Stimulated activated effector memory CD8-positive, alpha-beta T cell treated with anti-CD3 and anti-CD28 coated beads, Interleukin-12 subunit alpha, Interleukin-12 subunit beta, amount 100 ng/mL, for 72 hours (primary cell): ENCODE results near the gene CYP2C9.

ENCODE experiments used
- ATAC-seq: fragments of 150-1000 bp; cut with Tn5 transposase; 2 replicates; pipeline ENCODE4 v1.10.0; 2021
- DNase-seq, 2 donors: peaks; one replicate each; pipeline ENCODE4 v3.0.0; 2021 to 2022; ENCODE audit warnings: low spot score in 2 of 2
- H3K27ac Mint-ChIP-seq: one replicate; pipeline ENCODE4 v1.8.0; 2022; ENCODE audit warnings: mild to moderate bottlenecking, mixed read lengths
- H3K36me3 Mint-ChIP-seq: one replicate; pipeline ENCODE4 v1.8.0; 2022; ENCODE audit warnings: mild to moderate bottlenecking, mixed read lengths
- H3K4me1 Mint-ChIP-seq: one replicate; pipeline ENCODE4 v1.8.0; 2022; ENCODE audit warnings: mixed read lengths
- H3K4me3 Mint-ChIP-seq: one replicate; pipeline ENCODE4 v1.8.0; 2022; ENCODE audit warnings: mild to moderate bottlenecking, mixed read lengths
- H3K9me3 Mint-ChIP-seq: one replicate; pipeline ENCODE4 v1.8.0; 2022; ENCODE audit warnings: mixed read lengths

The CYP2C9 gene

GRCh38 chr10:94992811-94993210, 54.4 kb downstream of the CYP2C9 start:
- ATAC-seq (no peak), DNase-seq (no peak)
- Mint-ChIP-seq H3K4me1 (no peaks in the 10 kb centered on the region), H3K9me3 (peaks cover 22% of the 10 kb centered on the region), H3K4me3 (no peak overlapping the region), H3K27ac (no peak overlapping the region), H3K36me3 (no peaks in the 10 kb centered on the region)

GRCh38 chr10:94997741-94998174, 59.3 kb downstream of the CYP2C9 start:
- H3K4me3 Mint-ChIP-seq: no peak overlapping the region
- peaks cover 21% of the 10 kb centered on the region for H3K9me3 Mint-ChIP-seq
- H3K36me3 Mint-ChIP-seq: no peaks in the 10 kb centered on the region
- ATAC-seq (no peak), DNase-seq (no peak)
- H3K4me1 Mint-ChIP-seq: no peaks in the 10 kb centered on the region
- no peak overlapping the region for H3K27ac Mint-ChIP-seq

- Mint-ChIP-seq H3K9me3 (peaks cover 3% of the 10 kb centered on the region), H3K27ac (no peak overlapping the region), H3K36me3 (no peaks in the 10 kb centered on the region), H3K4me3 (no peak overlapping the region), H3K4me1 (no peaks in the 10 kb centered on the region)
- DNase-seq: no peak
- no peak for ATAC-seq
These were observed 88.0 kb downstream of the CYP2C9 start for GRCh38 chr10:95026461-95026860.

GRCh38 chr10:95031656-95032055, 93.2 kb downstream of the CYP2C9 start:
- Mint-ChIP-seq H3K27ac (no peak overlapping the region), H3K4me3 (no peak overlapping the region), H3K36me3 (no peaks in the 10 kb centered on the region), H3K4me1 (no peaks in the 10 kb centered on the region), H3K9me3 (peaks cover 3% of the 10 kb centered on the region)
- DNase-seq (no peak), ATAC-seq (no peak)

- no peaks in the 10 kb centered on the region for H3K4me1 Mint-ChIP-seq
- H3K27ac Mint-ChIP-seq: no peak overlapping the region
- H3K36me3 Mint-ChIP-seq: no peaks in the 10 kb centered on the region
- no peak for ATAC-seq
- DNase-seq: no peak
- no peaks in the 10 kb centered on the region for H3K9me3 Mint-ChIP-seq
- no peak overlapping the region for H3K4me3 Mint-ChIP-seq
These were observed 95.9 kb downstream of the CYP2C9 start for GRCh38 chr10:95034401-95034800.

- H3K36me3 Mint-ChIP-seq: no peaks in the 10 kb centered on the region
- no peak overlapping the region for H3K27ac Mint-ChIP-seq
- no peaks in the 10 kb centered on the region for H3K9me3 Mint-ChIP-seq
- ATAC-seq: no peak
- H3K4me3 Mint-ChIP-seq: no peak overlapping the region
- DNase-seq: no peak
- H3K4me1 Mint-ChIP-seq: no peaks in the 10 kb centered on the region
These were observed 97.2 kb downstream of the CYP2C9 start for GRCh38 chr10:95035332-95036295.

GRCh38 chr10:95039281-95039680, 100.8 kb downstream of the CYP2C9 start:
- Mint-ChIP-seq H3K36me3 (no peaks in the 10 kb centered on the region), H3K4me3 (no peak overlapping the region), H3K9me3 (no peaks in the 10 kb centered on the region), H3K4me1 (no peaks in the 10 kb centered on the region), H3K27ac (no peak overlapping the region)
- ATAC-seq (no peak), DNase-seq (no peak)
